ENCODE data around the gene INSRR.

GRCh38 chr1:156813298-156813697, 45.6 kb downstream of the INSRR start:
- no peak for TF ChIP-seq CTCF (IDR thresholded peaks at IDR 0.05)
- no peak for TF ChIP-seq POLR2A (IDR thresholded peaks at IDR 0.05)
- no peak for TF ChIP-seq EP300 (IDR thresholded peaks at IDR 0.05)
- TF ChIP-seq POLR2AphosphoS5 (IDR thresholded peaks at IDR 0.05) = no peak

All from gastroesophageal sphincter (tissue), 3 donors.